SHP77 treated with DMSO at 0.1 percent for 48 hours (cell line): ENCODE data around the gene NENF.
"Not testable (repeated sequence)": the region's sequence is repeated elsewhere in the genome, so short reads cannot be mapped to it uniquely, and the experiment has no call there.

Experiments used
- DNase-seq: peaks from one replicate; lab custom pipeline; 2025; lab: John Stamatoyannopoulos, UW

NENF gene

GRCh38 chr1:212432661-212433576 lies at the start of gene NENF:
TSS of gene NENF (plus strand) at chr1:212432920. CDS start at chr1:212432944, 24 bp downstream.
- peak; percentile 17 for DNase-seq

GRCh38 chr1:212386029-212386428 lies 46.7 kb upstream of the NENF start:
- DNase-seq = no peak

- no peak for DNase-seq
These were observed 43.6 kb upstream of the NENF start for GRCh38 chr1:212388985-212389716.

GRCh38 chr1:212395678-212396437 lies 36.9 kb upstream of the NENF start:
- not testable (repeated sequence) for DNase-seq

- DNase-seq = no peak
These were observed 36.1 kb upstream of the NENF start for GRCh38 chr1:212396638-212397037.

- DNase-seq = no peak
These were observed 35.5 kb upstream of the NENF start for GRCh38 chr1:212397171-212397570.

- no peak for DNase-seq
These were observed 31.7 kb upstream of the NENF start for GRCh38 chr1:212401042-212401441.

GRCh38 chr1:212401838-212402582 lies 30.7 kb upstream of the NENF start:
- no peak for DNase-seq

- DNase-seq = no peak
These were observed 29.9 kb upstream of the NENF start for GRCh38 chr1:212402666-212403321.

- no peak for DNase-seq
These were observed 22.4 kb upstream of the NENF start for GRCh38 chr1:212410231-212410820.

- DNase-seq = no peak
These were observed 20.3 kb upstream of the NENF start for GRCh38 chr1:212412374-212412773.

GRCh38 chr1:212413902-212414327 lies 18.8 kb upstream of the NENF start:
- DNase-seq = no peak

GRCh38 chr1:212414328-212415106 lies 18.2 kb upstream of the NENF start, which contains the start of gene PACC1:
TSS of gene PACC1 (minus strand) at chr1:212414886. CDS start at chr1:212414757, 129 bp downstream.
- DNase-seq = peak; percentile 79

- no peak for DNase-seq
These were observed 17.4 kb upstream of the NENF start for GRCh38 chr1:212415107-212415841.

- no peak for DNase-seq
These were observed 11.6 kb upstream of the NENF start for GRCh38 chr1:212421165-212421564.

GRCh38 chr1:212423879-212424278 lies 8.8 kb upstream of the NENF start:
- no peak for DNase-seq

GRCh38 chr1:212428496-212428895 lies 4.2 kb upstream of the NENF start:
- no peak for DNase-seq

GRCh38 chr1:212430416-212430815 lies 2.3 kb upstream of the NENF start:
- no peak for DNase-seq

GRCh38 chr1:212430955-212431394 lies 1.7 kb upstream of the NENF start:
- no peak for DNase-seq
